Hepatocyte (in vitro differentiated cells): ENCODE data around the gene FRS2.

ENCODE experiments used
- EZH2 ChIP-seq: fragments of 200-600 bp; sonication (generic); IDR thresholded peaks from 2 replicates; pipeline ENCODE4 v1.6.1; 2016; ENCODE audit warnings: antibody characterized with exemption, mild to moderate bottlenecking, borderline replicate concordance
- EZH2phosphoT487 ChIP-seq: fragments of 200-600 bp; sonication (generic); IDR thresholded peaks from one replicate; pipeline ENCODE4 v1.6.1; 2018; ENCODE audit warnings: antibody characterized with exemption, mild to moderate bottlenecking, low read depth, moderate library complexity; ENCODE audit not compliant: unreplicated experiment, severe bottlenecking
- TF ChIP-seq, protein P1 (sequence below): fragments of 200-600 bp; sonication (generic); IDR thresholded peaks from 2 replicates; pipeline ENCODE4 v1.5.1; 2016; ENCODE audit warnings: antibody characterized with exemption, mild to moderate bottlenecking; ENCODE audit not compliant: poor library complexity

DNA sequence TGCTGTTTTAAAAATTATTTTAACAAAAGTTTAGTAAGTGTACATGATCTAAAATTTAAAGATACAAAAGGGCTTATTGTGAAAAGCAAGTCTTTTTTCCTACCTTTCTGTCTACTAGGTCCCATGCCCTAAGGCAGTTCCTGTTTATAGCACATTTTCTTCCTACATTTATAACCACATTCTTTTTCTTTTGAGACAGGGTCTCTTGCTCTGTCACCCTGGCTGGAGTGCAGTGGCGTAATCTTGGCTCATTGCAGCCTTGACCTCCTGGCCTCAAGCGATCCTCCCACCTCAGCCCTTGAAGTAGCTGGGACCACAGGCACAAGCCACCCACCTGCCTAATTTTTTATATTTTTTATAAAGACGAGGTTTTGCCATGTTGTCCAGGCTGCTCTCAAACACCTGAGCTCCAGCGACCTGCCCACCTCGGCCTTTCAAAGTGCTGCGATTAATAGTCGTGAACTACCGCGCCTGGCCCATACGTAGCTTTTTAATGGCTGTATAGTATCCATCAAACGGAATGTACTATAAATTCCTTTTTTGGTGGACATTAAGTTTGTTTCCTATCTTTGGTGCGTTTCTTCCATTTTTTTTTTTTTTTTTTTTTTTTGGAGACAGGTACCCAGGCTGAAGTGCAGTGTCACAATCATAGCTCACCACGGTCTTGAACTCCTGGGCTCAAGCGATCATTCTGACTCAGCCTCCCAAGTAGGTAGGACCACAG is 20.9 kb downstream of the FRS2 start:
- TF ChIP-seq EZH2 (no peak), EZH2phosphoT487 (no peak)
- TF ChIP-seq, protein P1, sequence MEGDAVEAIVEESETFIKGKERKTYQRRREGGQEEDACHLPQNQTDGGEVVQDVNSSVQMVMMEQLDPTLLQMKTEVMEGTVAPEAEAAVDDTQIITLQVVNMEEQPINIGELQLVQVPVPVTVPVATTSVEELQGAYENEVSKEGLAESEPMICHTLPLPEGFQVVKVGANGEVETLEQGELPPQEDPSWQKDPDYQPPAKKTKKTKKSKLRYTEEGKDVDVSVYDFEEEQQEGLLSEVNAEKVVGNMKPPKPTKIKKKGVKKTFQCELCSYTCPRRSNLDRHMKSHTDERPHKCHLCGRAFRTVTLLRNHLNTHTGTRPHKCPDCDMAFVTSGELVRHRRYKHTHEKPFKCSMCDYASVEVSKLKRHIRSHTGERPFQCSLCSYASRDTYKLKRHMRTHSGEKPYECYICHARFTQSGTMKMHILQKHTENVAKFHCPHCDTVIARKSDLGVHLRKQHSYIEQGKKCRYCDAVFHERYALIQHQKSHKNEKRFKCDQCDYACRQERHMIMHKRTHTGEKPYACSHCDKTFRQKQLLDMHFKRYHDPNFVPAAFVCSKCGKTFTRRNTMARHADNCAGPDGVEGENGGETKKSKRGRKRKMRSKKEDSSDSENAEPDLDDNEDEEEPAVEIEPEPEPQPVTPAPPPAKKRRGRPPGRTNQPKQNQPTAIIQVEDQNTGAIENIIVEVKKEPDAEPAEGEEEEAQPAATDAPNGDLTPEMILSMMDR: no peak
